Heart right ventricle (tissue), 16 donors: ENCODE measurements around the gene QPCTL. TPM values are rescaled to one million over a fixed set of nuclear protein-coding genes. Genes with fewer than 3 reads are reported as not detected.

Source experiments
- ATAC-seq, 8 donors: fragments of 200-7000 bp; cut with Tn5 transposase; one replicate each; pipeline ENCODE4 v1.9.1; 2020; ENCODE audit warnings: mild to moderate bottlenecking in 8 of 8, moderate library complexity in 8 of 8, moderate number of reproducible peaks in 1 of 8
- DNase-seq, 2 donors: peaks; one replicate each; pipeline ENCODE4 v3.0.0-alpha.2; 2020
- H3K27ac ChIP-seq, 10 donors: fragments of 200-600 bp; sonication (generic) in 2 of 10; one replicate each; pipeline versions ENCODE4 v1.5.0 to v1.8.0; 2020 to 2022; ENCODE audit warnings: mild to moderate bottlenecking in 3 of 10
- H3K27me3 ChIP-seq, 7 donors: fragments of 200-600 bp; one replicate each; pipeline ENCODE4 v1.8.0; 2021 to 2022; ENCODE audit warnings: mild to moderate bottlenecking in 2 of 7
- H3K36me3 ChIP-seq, 9 donors: fragments of 200-600 bp; sonication (generic) in 1 of 9; one replicate each; pipeline versions ENCODE4 v1.5.0 to v1.8.0; 2020 to 2022; ENCODE audit warnings: mild to moderate bottlenecking in 2 of 9
- H3K4me1 ChIP-seq, 9 donors: fragments of 200-600 bp; sonication (generic) in 1 of 9; one replicate each; pipeline versions ENCODE4 v1.5.0 to v1.8.0; 2020 to 2022; ENCODE audit warnings: mild to moderate bottlenecking in 4 of 9
- H3K4me3 ChIP-seq, 10 donors: fragments of 200-600 bp; sonication (generic) in 2 of 10; one replicate each; pipeline versions ENCODE4 v1.5.0 to v1.8.0; 2020 to 2022; ENCODE audit warnings: mild to moderate bottlenecking in 7 of 10, moderate library complexity in 2 of 10
- H3K9me3 ChIP-seq, 11 donors: fragments of 200-600 bp in 10 of 11; sonication (generic) in 2 of 11; one replicate each; pipeline versions ENCODE4 v1.5.0 to v1.8.0; 2013 to 2022; ENCODE audit warnings: mild to moderate bottlenecking in 2 of 11, control low read depth in 1 of 11, moderate library complexity in 1 of 11
- WGBS, 2 donors: extraction: QIAGEN DNeasy Blood & Tissue Kit; methylation state at CpG; one replicate each; pipeline ENCODE4 v1.1.7; 2013; ENCODE audit warnings: inconsistent platforms in 1 of 2; 5-methylcytosine and 5-hydroxymethylcytosine counted together
- intact Hi-C, 10 donors: fragments of 100-400 bp; cut with DNase I; formaldehyde crosslinking; loops; one replicate each; pipeline versions ENCODE4 v1.11.1 to v1.14.2; 2022
- polyA plus RNA-seq, 2 donors: library from polyadenylated mRNA; stranded (reverse); fragments of 200-250 nt; gene quantifications; one replicate each; pipeline ENCODE4 v1.2.3, GENCODE V29; 2013
- total RNA-seq, 10 donors: library from RNA; stranded (reverse); fragmentation: NEBNext Ultra II Directional in 3 of 10; extraction: Animal tissue kit (Norgen Biotek cat#: 25700) in 3 of 10; gene quantifications; one replicate each; pipeline versions ENCODE4 v1.2.1 to v1.2.4, GENCODE V29; 2021 to 2023
- TF ChIP-seq, protein P1 (sequence below), 9 donors: fragments of 200-600 bp; sonication (generic) in 2 of 9; IDR thresholded peaks; one replicate each; pipeline versions ENCODE4 v1.5.0 to v1.8.0; 2021 to 2022; ENCODE audit warnings: antibody characterized with exemption in 9 of 9, mild to moderate bottlenecking in 5 of 9, moderate library complexity in 1 of 9
- donor health status: Arrhythmogenic right ventricular cardiomyopathy.
- donor health status: ischemic (EF 13 %, LVEDD 7.1; RV severe dilation, severe dysfunction).
- donor health status: healthy with polysubstance abuse.
- donor health status: DM: no; HTN: yes; CAD: no.
- donor health status: DM: no; HTN: no; CAD: no.
- donor health status: ischemic (EF 25% LVEDD 6.9; RV normal size, moderate dysfunction).
- donor health status: ischemic (EF 25% LVEDD 5.7; RV mildly dilated, moderate dysfunction).
- donor health status: healthy.
- donor health status: DM: yes; HTN: yes; CAD: no.
- donor health status: Ischemic cardiomyopathy.
- donor health status: ischemic (EF 35%, LVEDD 5.7; RV mildly dilated, moderate dysfunction).
- donor health status: nonischemic (EF 11% LVEDD 7.7; RV severe dilation, severe dysfunction).
- donor health status: DM: yes; HTN: yes; CAD: no.
- donor health status: PGD.
- donor health status: ischemic (EF 29% LVEDD 5.4; RV normal size, mild dysfunction).
- donor health status: nonischemic (EF 23%, LVEDD 6.1; RV moderate dilation, normal function).

The QPCTL gene
- total and polyA plus RNA-seq, 12 donors, result 1.8 to 4.5 (median 2.6) TPM

DNA sequence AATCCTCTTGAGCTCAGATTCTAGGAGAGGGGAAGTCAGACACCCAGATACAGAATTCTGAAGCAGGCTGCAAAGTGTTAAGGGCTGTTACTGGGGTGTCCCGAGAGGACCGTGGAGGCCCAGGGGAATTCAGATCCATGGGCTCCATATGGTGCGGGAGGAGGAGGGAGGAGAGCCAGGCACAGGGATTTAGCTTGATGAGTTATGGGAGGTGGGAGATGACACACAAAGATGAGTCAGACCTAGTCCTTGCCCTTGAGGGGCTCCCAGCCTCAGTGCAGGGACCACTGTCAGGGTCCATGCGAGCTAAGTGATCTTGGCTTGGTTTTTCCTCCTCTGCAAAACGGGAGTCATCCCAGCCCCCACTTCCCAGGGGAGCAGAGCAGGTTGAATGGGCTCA is 38.8 kb upstream of the QPCTL start:
- DNase-seq (no peak), ATAC-seq (no peak)
- H3K4me1 ChIP-seq, result no peaks in the 10 kb centered on the region
- no peaks in the 10 kb centered on the region for H3K36me3 ChIP-seq
- H3K4me3 ChIP-seq, result no peak overlapping the region
- WGBS, 2 donors, result 32 to 49% methylated on average over 5 of the region's 5 CpGs
- peaks cover 0 to 8% (median under 1%) of the 10 kb centered on the region in 7 donors for H3K27me3 ChIP-seq
- intact Hi-C loops, result no loop called here
- TF ChIP-seq, protein P1, sequence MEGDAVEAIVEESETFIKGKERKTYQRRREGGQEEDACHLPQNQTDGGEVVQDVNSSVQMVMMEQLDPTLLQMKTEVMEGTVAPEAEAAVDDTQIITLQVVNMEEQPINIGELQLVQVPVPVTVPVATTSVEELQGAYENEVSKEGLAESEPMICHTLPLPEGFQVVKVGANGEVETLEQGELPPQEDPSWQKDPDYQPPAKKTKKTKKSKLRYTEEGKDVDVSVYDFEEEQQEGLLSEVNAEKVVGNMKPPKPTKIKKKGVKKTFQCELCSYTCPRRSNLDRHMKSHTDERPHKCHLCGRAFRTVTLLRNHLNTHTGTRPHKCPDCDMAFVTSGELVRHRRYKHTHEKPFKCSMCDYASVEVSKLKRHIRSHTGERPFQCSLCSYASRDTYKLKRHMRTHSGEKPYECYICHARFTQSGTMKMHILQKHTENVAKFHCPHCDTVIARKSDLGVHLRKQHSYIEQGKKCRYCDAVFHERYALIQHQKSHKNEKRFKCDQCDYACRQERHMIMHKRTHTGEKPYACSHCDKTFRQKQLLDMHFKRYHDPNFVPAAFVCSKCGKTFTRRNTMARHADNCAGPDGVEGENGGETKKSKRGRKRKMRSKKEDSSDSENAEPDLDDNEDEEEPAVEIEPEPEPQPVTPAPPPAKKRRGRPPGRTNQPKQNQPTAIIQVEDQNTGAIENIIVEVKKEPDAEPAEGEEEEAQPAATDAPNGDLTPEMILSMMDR (IDR thresholded peaks at IDR 0.05), result no peak
- H3K9me3 ChIP-seq, result no peaks in the 10 kb centered on the region
- no peak overlapping the region for H3K27ac ChIP-seq

DNA sequence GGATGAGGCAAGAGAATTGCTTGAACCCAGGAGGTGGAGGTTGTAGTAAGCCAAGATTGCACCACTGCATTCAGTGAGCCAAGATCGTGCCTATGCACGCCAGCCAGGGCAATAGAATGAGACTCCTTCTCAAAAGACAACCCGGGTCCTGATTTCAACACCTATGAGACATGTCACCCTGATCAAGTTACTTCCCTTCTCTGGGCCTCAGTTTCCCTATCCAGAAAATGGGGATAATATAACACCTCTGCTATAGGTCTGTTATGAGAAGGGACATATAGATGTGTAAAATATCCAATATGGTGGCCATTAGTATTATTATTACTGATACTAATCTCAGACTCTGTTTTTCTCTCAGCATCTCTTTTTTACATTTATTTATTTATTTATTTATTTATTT is 37.4 kb upstream of the QPCTL start:
- H3K4me1 ChIP-seq, result no peaks in the 10 kb centered on the region
- TF ChIP-seq, protein P1 (IDR thresholded peaks at IDR 0.05), result no peak
- ATAC-seq (no peak), DNase-seq (no peak)
- H3K4me3 ChIP-seq, result no peak overlapping the region
- no peak overlapping the region for H3K27ac ChIP-seq
- peaks cover 0 to 10% (median 8%) of the 10 kb centered on the region in 7 donors for H3K27me3 ChIP-seq
- no peaks in the 10 kb centered on the region for H3K9me3 ChIP-seq
- intact Hi-C loops, result no loop called here
- H3K36me3 ChIP-seq, result no peaks in the 10 kb centered on the region
- 32 to 76% methylated on average over 3 of the region's 3 CpGs for WGBS, 2 donors

DNA sequence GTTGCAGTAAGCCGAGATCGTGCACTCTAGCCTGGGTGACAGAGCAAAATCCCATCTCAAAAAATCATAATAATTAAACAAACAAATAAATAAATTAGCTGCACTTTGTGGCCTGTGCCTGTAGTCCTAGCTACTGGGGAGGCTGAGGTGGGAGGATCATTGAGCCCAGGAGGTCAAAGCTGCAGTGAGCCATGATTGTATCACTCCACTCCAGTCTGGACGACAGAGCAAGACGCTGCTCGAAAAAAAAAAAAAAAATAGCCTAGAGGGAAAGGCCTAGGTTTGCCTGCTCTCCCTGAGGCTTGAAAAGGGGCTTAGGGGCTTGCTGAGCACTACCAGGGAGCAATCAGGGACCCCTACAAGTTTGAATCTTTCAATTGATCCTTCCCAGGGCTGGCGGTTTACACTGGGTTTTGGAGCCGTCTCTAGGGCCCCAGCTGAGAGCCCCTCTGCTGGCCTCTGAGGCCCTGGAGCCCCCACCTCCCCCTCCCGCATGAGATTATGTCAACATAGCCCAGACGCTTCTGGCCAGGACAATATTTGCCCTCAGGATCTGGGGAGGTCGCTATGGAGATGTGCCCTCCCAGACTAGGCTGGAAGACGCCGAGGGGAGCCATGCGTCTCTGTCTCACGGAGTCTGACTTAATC is 34.8 kb upstream of the QPCTL start:
- H3K4me3 ChIP-seq, result no peak overlapping the region
- DNase-seq, result no peak
- intact Hi-C loops, result no loop called here
- no peaks in the 10 kb centered on the region for H3K4me1 ChIP-seq
- TF ChIP-seq, protein P1 (IDR thresholded peaks at IDR 0.05), result no peak
- peaks cover 0 to 13% (median 10%) of the 10 kb centered on the region in 7 donors for H3K27me3 ChIP-seq
- no peaks in the 10 kb centered on the region for H3K36me3 ChIP-seq
- no peaks in the 10 kb centered on the region for H3K9me3 ChIP-seq
- 38 to 39% methylated on average over 14 of the region's 14 CpGs for WGBS, 2 donors
- no peak overlapping the region for H3K27ac ChIP-seq
- ATAC-seq, result no peak

DNA sequence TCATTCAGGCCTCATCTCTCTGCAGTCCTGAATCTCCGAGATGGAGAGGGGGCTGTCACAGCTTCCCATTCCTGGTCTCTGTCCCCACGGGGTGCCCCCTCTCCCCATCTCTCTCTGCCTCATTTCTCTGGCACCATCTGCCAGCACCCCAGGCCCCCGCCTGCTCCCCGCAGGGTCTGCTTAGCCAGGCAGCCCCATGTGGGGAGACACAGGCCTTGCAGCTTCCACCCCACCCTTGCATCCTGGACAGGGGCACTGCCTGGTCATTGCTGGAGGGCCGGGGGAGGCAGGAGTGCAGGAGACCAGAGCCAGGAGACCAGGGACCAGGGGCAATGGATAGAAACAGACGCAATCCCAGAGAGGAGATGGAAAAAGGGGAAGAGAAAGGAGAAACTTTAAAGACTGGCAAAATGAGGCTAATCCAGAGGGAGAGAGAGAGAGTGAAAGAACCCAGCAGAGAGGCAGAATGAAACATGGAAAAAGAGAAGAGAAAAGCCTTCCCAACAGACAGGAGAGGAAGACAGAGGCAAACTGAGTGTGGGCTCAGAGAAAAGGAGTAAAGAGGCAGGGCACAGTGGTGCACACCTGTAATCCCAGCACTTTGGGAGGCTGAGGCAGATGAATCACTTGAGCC is 33.3 kb upstream of the QPCTL start:
- Histone ChIP-seq H3K9me3 (no peaks in the 10 kb centered on the region), H3K4me3 (no peak overlapping the region), H3K27me3 (peaks cover 0 to 21% (median 14%) of the 10 kb centered on the region in 7 donors), H3K36me3 (no peaks in the 10 kb centered on the region), H3K4me1 (no peaks in the 10 kb centered on the region), H3K27ac (no peak overlapping the region)
- ATAC-seq, result no peak
- TF ChIP-seq, protein P1 (IDR thresholded peaks at IDR 0.05), result no peak
- no peak for DNase-seq
- intact Hi-C loops, result no loop called here
- WGBS, 2 donors, result 70 to 72% methylated on average over 6 of the region's 6 CpGs
